K562 (cell line): ENCODE measurements around the gene PLPP1.

Experiments used
- BDP1 ChIP-seq: IDR thresholded peaks from 3 replicates; pipeline ENCODE4 v1.6.1; 2011; ENCODE audit not compliant: insufficient read length, insufficient read depth
- CBFA2T3 ChIP-seq: fragments of 450-650 bp; IDR thresholded peaks from 2 replicates; pipeline ENCODE4 v1.6.1; 2017
- FOXK1 ChIP-seq: sonication (generic); formaldehyde crosslinking; IDR thresholded peaks from 2 replicates; pipeline ENCODE4 v1.8.0; 2022; ENCODE audit warnings: missing genetic modification reagents, mild to moderate bottlenecking, borderline replicate concordance
- HDAC6 ChIP-seq: IDR thresholded peaks from 2 replicates; pipeline ENCODE4 v1.6.1; 2012; ENCODE audit warnings: low read depth, mild to moderate bottlenecking, control low read depth, inconsistent platforms, low read length, moderate library complexity
- HNRNPK ChIP-seq: fragments of 200-400 bp; formaldehyde crosslinking; IDR thresholded peaks from one replicate; pipeline ENCODE4 v1.6.1; 2018; ENCODE audit warnings: mild to moderate bottlenecking, low read depth, low read length; ENCODE audit not compliant: poor library complexity, severe bottlenecking
- ZKSCAN1 ChIP-seq: fragments of 150-350 bp; IDR thresholded peaks from 2 replicates; pipeline ENCODE4 v1.6.1; 2016; ENCODE audit warnings: low read depth, low read length
- ZNF121 ChIP-seq: sonication (generic); formaldehyde crosslinking; conservative IDR thresholded peaks from 2 replicates; pipeline ENCODE4 v1.8.0; 2022; ENCODE audit warnings: missing genetic modification reagents
- ZNF740 ChIP-seq, 3 experiments: fragments of 200-800 bp in 1 of 3; sonication (Bioruptor generic) in 1 of 3; sonication (generic) in 1 of 3; formaldehyde crosslinking in 1 of 3; IDR thresholded peaks; 2 replicates each; pipeline versions ENCODE4 v1.6.1 to v1.8.0; 2016 to 2022; ENCODE audit warnings: mild to moderate bottlenecking in 2 of 3, missing compliant biosample characterization in 2 of 3, missing genetic modification characterization in 2 of 3, missing genetic modification reagents in 1 of 3
- TF ChIP-seq, protein P1 (sequence below), 3 experiments: IDR thresholded peaks in 2 of 3; conservative IDR thresholded peaks in 1 of 3; 2 replicates each; pipeline ENCODE4 v1.5.1; 2011 to 2012; ENCODE audit warnings: low read length in 3 of 3, mild to moderate bottlenecking in 3 of 3, control low read depth in 2 of 3, improper control_type of control experiment in 1 of 3, inconsistent platforms in 1 of 3, low read depth in 1 of 3, mixed read lengths in 1 of 3, moderate library complexity in 1 of 3; ENCODE audit not compliant: insufficient read depth in 2 of 3

DNA sequence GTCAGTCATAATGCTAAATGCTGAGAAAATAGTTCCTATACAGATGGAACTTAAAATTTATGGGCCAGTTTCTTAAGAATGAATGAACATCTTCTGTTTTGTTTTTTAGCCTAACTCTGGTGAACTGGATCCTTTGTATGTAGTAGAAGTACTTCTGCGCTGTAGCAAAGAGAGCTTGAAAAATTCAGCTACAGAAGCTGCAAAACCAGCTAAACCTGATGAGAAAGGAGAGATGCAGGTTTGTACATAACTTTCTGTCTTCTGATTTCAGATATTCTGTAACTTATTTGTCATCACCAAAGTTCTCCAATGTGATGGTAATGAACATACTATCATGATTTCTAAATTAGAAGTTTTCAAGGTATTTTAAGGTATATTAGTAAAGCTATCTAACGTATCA lies 146.9 kb downstream of the PLPP1 start:
- TF ChIP-seq HNRNPK (no peak), ZNF740 (CRISPR knock-in tag; IDR thresholded peaks at IDR 0.05) (no peak), ZNF740 (tag; IDR thresholded peaks at IDR 0.05) (no peak), HDAC6 (no peak), CBFA2T3 (no peak), ZKSCAN1 (no peak), ZNF121 (CRISPR knock-in tag) (no peak), FOXK1 (CRISPR knock-in tag) (no peak), BDP1 (no peak)
- TF ChIP-seq, protein P1, sequence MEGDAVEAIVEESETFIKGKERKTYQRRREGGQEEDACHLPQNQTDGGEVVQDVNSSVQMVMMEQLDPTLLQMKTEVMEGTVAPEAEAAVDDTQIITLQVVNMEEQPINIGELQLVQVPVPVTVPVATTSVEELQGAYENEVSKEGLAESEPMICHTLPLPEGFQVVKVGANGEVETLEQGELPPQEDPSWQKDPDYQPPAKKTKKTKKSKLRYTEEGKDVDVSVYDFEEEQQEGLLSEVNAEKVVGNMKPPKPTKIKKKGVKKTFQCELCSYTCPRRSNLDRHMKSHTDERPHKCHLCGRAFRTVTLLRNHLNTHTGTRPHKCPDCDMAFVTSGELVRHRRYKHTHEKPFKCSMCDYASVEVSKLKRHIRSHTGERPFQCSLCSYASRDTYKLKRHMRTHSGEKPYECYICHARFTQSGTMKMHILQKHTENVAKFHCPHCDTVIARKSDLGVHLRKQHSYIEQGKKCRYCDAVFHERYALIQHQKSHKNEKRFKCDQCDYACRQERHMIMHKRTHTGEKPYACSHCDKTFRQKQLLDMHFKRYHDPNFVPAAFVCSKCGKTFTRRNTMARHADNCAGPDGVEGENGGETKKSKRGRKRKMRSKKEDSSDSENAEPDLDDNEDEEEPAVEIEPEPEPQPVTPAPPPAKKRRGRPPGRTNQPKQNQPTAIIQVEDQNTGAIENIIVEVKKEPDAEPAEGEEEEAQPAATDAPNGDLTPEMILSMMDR (IDR thresholded peaks at IDR 0.05 in 2 of 3, conservative IDR thresholded peaks at IDR 0.05 in 1 of 3; ENCODE audit: insufficient read depth in 2 of 3, low read depth in 1 of 3, low read length in 3 of 3) = no peak
